Activated CD4-positive, alpha-beta T cell treated with anti-CD3 and anti-CD28 coated beads, Interleukin-2, amount 50 U/mL, for 48 hours (primary cell): Measurements from ENCODE around the gene DOC2A.

Experiments used
- DNase-seq, 2 experiments: peaks; one replicate each; pipeline ENCODE4 v3.0.0-alpha.2; 2020

DOC2A gene

GRCh38 chr16:29987371-29988085 is 23.3 kb downstream of the DOC2A start:
- no peak for DNase-seq

GRCh38 chr16:29986931-29987330 is 23.9 kb downstream of the DOC2A start:
- no peak for DNase-seq

GRCh38 chr16:29986231-29986630 is 24.6 kb downstream of the DOC2A start:
- DNase-seq = no peak

- DNase-seq = no peak
These were observed 25.5 kb downstream of the DOC2A start for GRCh38 chr16:29985271-29985811.

- no peak for DNase-seq
These were observed 26.1 kb downstream of the DOC2A start for GRCh38 chr16:29984764-29985147.

- no peak for DNase-seq
These were observed 26.6 kb downstream of the DOC2A start for GRCh38 chr16:29984137-29984763.

- DNase-seq = no peak
These were observed 27.2 kb downstream of the DOC2A start for GRCh38 chr16:29983420-29984136.

- DNase-seq = no peak
These were observed 28.0 kb downstream of the DOC2A start for GRCh38 chr16:29982560-29983419.

GRCh38 chr16:29978564-29979270 is 32.1 kb downstream of the DOC2A start:
- DNase-seq = no peak

GRCh38 chr16:29978081-29978480 is 32.7 kb downstream of the DOC2A start:
- no peak for DNase-seq

- DNase-seq = no peak
These were observed 33.6 kb downstream of the DOC2A start for GRCh38 chr16:29977063-29977825.

GRCh38 chr16:29975811-29976511 is 34.9 kb downstream of the DOC2A start:
- DNase-seq = no peak

GRCh38 chr16:29975134-29975538 is 35.7 kb downstream of the DOC2A start:
- DNase-seq = no peak

GRCh38 chr16:29974291-29975133 is 36.3 kb downstream of the DOC2A start:
- peak in 1 of 2 experiments; percentile 19 for DNase-seq

- peak; percentile 97 for DNase-seq
These were observed 37.2 kb downstream of the DOC2A start, which contains the start of gene TAOK2 for GRCh38 chr16:29973384-29974246. TAOK2 (plus strand) TSS chr16:29973868; CDS start chr16:29977773, 3,905 bp downstream.

- no peak for DNase-seq
These were observed 37.8 kb downstream of the DOC2A start for GRCh38 chr16:29972992-29973383.

- DNase-seq = no peak
These were observed 38.3 kb downstream of the DOC2A start for GRCh38 chr16:29972500-29972899.

- no peak for DNase-seq
These were observed 39.5 kb downstream of the DOC2A start for GRCh38 chr16:29971304-29971703.

- no peak for DNase-seq
These were observed 42.6 kb downstream of the DOC2A start for GRCh38 chr16:29968205-29968604.
